NCI-H2081 (cell line): ENCODE measurements around the gene PSMB1.
"Not testable (repeated sequence)": the region's sequence is repeated elsewhere in the genome, so short reads cannot be mapped to it uniquely, and the experiment has no call there.

Experiments used
- DNase-seq, 2 experiments: peaks; one replicate each; lab custom pipeline; 2025; lab: John Stamatoyannopoulos, UW

Gene PSMB1

GRCh38 chr6:170502733-170503413 is 50.2 kb downstream of the PSMB1 start:
- not testable (repeated sequence) for DNase-seq

GRCh38 chr6:170502268-170502667 is 50.8 kb downstream of the PSMB1 start:
- DNase-seq = not testable (repeated sequence)

GRCh38 chr6:170500955-170501590 is 52.0 kb downstream of the PSMB1 start:
- no peak for DNase-seq

GRCh38 chr6:170497841-170498301 is 55.2 kb downstream of the PSMB1 start:
- DNase-seq = peak in 1 of 2 experiments; percentile 21

GRCh38 chr6:170493354-170493753 is 59.8 kb downstream of the PSMB1 start:
- DNase-seq = no peak

GRCh38 chr6:170490259-170490658 is 62.8 kb downstream of the PSMB1 start:
- no peak for DNase-seq

GRCh38 chr6:170489836-170490235 is 63.3 kb downstream of the PSMB1 start:
- no peak for DNase-seq

GRCh38 chr6:170487707-170488329 is 65.3 kb downstream of the PSMB1 start:
- DNase-seq = no peak

- no peak for DNase-seq
These were observed 67.9 kb downstream of the PSMB1 start for GRCh38 chr6:170485159-170485558.
